ENCODE data around the gene NEGR1.

NEGR1 gene

DNA sequence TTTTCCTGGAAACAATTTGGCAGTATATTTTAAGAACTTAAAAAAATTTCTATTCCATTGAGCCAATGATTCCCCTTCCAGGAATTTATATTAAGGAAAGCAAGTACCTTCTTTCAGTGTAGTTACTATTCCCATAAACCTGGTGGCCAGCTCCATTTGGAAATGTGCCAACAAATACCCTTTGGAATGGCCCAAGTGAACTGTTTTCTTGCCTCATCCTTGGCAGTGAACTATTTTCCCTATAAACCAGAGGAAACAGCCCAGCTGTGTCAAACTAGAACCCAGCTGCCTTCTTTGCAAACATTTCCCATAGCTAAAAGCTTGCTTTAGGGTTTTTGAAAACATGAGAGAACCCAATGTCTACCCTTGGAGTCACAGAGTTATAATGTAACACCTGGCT is 496.9 kb downstream of the NEGR1 start:
- DNase-seq (ENCODE audit: low read depth, low spot score): peak; percentile 4
- in situ Hi-C loops (cut with HindIII; ENCODE audit: low sequenced_read_pairs): no loop called here

GRCh38 chr1:71785000-71785399 is 497.3 kb downstream of the NEGR1 start:
- in situ Hi-C loops (cut with HindIII; ENCODE audit: low sequenced_read_pairs): no loop called here
- no peak for DNase-seq (ENCODE audit: low read depth, low spot score)
- no peak for TF ChIP-seq CTCF (IDR thresholded peaks at IDR 0.05; ENCODE audit: low read depth, low read length)
- H3K4me3 ChIP-seq (ENCODE audit: low read depth, low read length): no peak overlapping the region

More for the DNA sequence above, 496.9 kb downstream of the NEGR1 start:
- H3K4me3 ChIP-seq (ENCODE audit: low read depth, low read length): no peak overlapping the region
- TF ChIP-seq CTCF (IDR thresholded peaks at IDR 0.05; ENCODE audit: low read depth, low read length): no peak

- H3K4me3 ChIP-seq (ENCODE audit: low read depth, low read length): no peak overlapping the region
- in situ Hi-C loops (cut with HindIII; ENCODE audit: low sequenced_read_pairs): no loop called here
- no peak for DNase-seq (ENCODE audit: low read depth, low spot score)
- no peak for TF ChIP-seq CTCF (IDR thresholded peaks at IDR 0.05; ENCODE audit: low read depth, low read length)
These were observed 498.1 kb downstream of the NEGR1 start for GRCh38 chr1:71784241-71784640.

DNA sequence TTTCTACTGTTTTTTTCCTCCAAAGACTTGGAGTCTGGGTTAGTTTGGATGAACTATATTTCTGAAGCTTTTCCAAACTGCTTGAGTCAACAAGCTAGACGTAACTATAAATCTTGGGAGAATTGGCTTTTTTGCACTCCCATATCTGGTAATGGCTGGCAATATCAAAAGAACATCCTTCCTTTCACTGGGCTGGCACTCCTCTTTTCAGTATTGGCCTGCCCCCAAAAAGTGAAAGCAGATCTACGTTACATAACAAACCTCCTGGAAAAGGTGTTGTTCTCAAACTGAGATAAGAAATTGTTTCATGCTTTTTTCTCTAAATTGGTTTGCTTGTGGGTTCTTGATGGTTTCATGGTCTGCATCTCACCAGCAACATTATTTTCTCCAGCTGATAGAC is 499.3 kb downstream of the NEGR1 start:
- in situ Hi-C loops (cut with HindIII; ENCODE audit: low sequenced_read_pairs): no loop called here
- no peak for DNase-seq (ENCODE audit: low read depth, low spot score)
- no peak overlapping the region for H3K4me3 ChIP-seq (ENCODE audit: low read depth, low read length)
- no peak for TF ChIP-seq CTCF (IDR thresholded peaks at IDR 0.05; ENCODE audit: low read depth, low read length)

DNA sequence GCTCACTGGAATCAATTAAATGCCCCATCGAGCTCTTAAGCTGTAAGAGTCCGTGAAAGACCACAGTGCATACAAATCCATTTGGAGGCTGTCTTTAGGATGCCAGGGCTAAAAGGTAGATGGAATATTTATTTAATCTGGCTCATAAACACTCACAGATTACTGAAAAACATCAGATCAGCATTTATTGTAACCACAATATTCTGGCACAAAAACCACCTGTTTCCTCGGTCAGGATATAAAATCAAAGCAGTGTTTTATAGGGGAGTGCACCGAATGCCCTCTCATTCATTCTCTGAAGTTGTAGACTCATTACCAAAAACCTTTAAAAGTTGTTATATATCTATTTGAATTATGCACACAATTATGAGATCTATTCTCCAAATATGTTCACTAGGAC is 500.9 kb downstream of the NEGR1 start:
- no peak for TF ChIP-seq CTCF (IDR thresholded peaks at IDR 0.05; ENCODE audit: low read depth, low read length)
- no peak overlapping the region for H3K4me3 ChIP-seq (ENCODE audit: low read depth, low read length)
- in situ Hi-C loops (cut with HindIII; ENCODE audit: low sequenced_read_pairs): no loop called here
- no peak for DNase-seq (ENCODE audit: low read depth, low spot score)

GRCh38 chr1:71780681-71781080 is 501.7 kb downstream of the NEGR1 start:
- in situ Hi-C loops (cut with HindIII; ENCODE audit: low sequenced_read_pairs): no loop called here
- TF ChIP-seq CTCF (IDR thresholded peaks at IDR 0.05; ENCODE audit: low read depth, low read length): no peak
- peak; percentile 18 for DNase-seq (ENCODE audit: low read depth, low spot score)

GRCh38 chr1:71778940-71779339 is 503.4 kb downstream of the NEGR1 start:
- no peak for DNase-seq (ENCODE audit: low read depth, low spot score)
- no peak overlapping the region for H3K4me3 ChIP-seq (ENCODE audit: low read depth, low read length)
- in situ Hi-C loops (cut with HindIII; ENCODE audit: low sequenced_read_pairs): no loop called here
- no peak for TF ChIP-seq CTCF (IDR thresholded peaks at IDR 0.05; ENCODE audit: low read depth, low read length)

More at GRCh38 chr1:71780681-71781080, 501.7 kb downstream of the NEGR1 start:
- no peak overlapping the region for H3K4me3 ChIP-seq (ENCODE audit: low read depth, low read length)
